ENCODE data around the gene SDK1. TPM values are rescaled to one million over a fixed set of nuclear protein-coding genes. Genes with fewer than 3 reads are reported as not detected.

Gene SDK1
- total RNA-seq, 4 donors from 2014 or later, result under 0.01 to 16.2 (median 7.2) TPM

DNA sequence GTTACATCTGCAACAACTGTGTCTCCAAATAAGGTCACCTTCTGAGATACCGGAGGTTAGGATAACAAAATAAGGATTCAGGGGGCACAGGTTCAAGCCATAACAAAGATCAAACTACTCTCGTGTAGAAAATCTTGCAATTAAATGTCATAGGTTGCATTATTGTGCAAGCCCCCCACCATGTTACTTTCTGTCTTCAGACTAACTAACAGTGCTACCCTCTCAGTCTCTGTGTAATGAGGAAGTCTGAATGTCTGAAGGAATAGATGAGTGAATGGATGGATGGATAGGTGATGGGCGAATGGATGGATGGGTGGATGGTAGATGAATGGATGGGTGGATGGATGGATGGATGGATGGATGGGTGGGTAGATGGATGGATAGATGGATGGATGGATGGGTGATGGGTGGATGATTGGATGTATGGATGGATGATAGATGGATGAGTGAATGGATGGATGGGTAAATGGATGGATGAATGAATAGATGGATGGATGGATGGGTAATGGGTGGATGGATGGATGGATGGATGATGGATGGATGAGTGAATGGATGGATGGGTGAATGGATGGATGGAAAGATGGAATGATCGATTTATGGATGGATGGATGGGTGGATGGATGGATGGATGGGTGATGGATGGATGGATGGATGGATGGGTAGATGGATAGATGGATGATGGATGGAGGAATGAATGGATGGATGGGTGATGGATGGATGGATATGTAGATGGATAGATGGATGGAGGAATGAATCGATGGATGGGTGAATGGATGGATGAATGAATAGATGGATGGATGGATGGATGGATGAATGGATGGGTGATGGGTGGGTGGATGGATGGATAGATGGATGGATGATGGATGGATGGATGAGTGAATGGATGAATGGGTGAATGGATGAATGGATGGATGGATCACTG, 823.8 kb downstream of the SDK1 start:
- H3K9me3 ChIP-seq, result no peaks in the 10 kb centered on the region
- no peaks in the 10 kb centered on the region for H3K36me3 ChIP-seq
- no peak overlapping the region for H3K27ac ChIP-seq
- no peak for TF ChIP-seq POLR2A (IDR thresholded peaks at IDR 0.05)
- no peaks in the 10 kb centered on the region for H3K27me3 ChIP-seq
- no peak overlapping the region for H3K4me3 ChIP-seq
- no peaks in the 10 kb centered on the region for H3K4me1 ChIP-seq
- DNase-seq, result no peak
- intact Hi-C loops (cut with DNase I; ENCODE audit: low total_unique reads), result no loop called here

DNA sequence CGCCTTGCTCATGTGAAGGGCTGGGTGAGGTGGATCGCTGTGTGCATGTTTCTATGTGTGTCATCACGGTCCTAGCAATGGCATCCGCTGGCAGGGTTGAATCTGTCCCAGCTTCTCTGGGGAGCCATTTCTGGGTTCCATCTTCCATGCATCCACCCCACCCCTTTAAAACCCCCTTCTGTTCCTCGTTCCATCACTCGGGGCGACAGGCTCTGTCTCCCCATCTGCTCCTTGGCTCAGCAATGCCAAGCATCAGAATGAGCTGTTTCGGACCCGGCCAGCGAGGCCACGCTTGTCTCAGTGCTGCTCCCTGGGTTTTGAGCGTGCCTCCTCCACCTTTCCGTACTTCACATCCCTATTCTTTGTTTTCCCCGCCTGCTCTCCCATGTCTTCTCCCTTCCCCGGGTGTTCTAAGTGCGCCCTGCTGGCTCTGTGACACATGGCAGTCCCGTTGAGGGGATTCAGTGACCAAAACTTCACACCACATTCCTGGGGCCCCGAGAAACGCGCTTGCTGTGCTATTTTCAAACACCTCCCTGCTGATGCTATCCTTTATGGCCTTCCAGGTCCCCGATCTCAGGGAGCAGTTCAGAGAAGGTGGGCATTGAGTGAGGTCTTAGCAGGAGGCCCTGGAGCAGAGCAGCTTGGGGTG, 827.0 kb downstream of the SDK1 start:
- H3K36me3 ChIP-seq, result no peaks in the 10 kb centered on the region
- no peak for DNase-seq
- no peaks in the 10 kb centered on the region for H3K9me3 ChIP-seq
- H3K27me3 ChIP-seq, result no peaks in the 10 kb centered on the region
- no peak overlapping the region for H3K27ac ChIP-seq
- intact Hi-C loops (cut with DNase I; ENCODE audit: low total_unique reads), result no loop called here
- H3K4me3 ChIP-seq, result no peak overlapping the region
- TF ChIP-seq POLR2A (IDR thresholded peaks at IDR 0.05), result no peak
- TF ChIP-seq, protein P1, sequence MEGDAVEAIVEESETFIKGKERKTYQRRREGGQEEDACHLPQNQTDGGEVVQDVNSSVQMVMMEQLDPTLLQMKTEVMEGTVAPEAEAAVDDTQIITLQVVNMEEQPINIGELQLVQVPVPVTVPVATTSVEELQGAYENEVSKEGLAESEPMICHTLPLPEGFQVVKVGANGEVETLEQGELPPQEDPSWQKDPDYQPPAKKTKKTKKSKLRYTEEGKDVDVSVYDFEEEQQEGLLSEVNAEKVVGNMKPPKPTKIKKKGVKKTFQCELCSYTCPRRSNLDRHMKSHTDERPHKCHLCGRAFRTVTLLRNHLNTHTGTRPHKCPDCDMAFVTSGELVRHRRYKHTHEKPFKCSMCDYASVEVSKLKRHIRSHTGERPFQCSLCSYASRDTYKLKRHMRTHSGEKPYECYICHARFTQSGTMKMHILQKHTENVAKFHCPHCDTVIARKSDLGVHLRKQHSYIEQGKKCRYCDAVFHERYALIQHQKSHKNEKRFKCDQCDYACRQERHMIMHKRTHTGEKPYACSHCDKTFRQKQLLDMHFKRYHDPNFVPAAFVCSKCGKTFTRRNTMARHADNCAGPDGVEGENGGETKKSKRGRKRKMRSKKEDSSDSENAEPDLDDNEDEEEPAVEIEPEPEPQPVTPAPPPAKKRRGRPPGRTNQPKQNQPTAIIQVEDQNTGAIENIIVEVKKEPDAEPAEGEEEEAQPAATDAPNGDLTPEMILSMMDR (IDR thresholded peaks at IDR 0.05), result no peak
- H3K4me1 ChIP-seq, result no peaks in the 10 kb centered on the region

DNA sequence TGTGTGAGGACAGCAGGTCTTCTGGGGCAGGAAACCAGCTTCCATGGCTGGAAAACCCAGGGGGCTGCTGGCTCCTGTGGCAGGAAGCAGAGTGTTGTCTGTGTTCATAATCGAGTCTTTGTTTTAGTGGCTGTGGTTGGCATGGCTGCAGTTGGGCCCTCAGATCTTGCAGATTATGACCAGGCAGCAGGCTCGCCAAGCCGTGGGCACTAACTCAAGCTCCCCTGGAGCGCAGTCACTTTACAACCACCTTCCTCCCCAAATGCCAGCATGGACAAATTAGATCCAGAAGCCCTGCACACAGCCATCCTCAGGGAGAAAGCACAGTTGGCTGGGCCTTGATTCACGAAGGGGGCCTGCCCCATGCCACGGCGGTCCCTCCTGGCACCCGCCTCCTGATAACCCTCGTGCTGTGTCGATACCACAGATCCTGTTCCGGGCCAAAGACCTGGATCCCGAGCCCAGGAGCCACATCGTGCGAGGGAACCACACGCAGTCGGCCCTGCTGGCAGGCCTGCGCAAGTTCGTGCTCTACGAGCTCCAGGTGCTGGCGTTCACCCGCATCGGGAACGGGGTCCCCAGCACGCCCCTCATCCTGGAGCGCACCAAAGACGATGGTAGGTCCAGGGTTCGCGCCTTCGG, 828.5 kb downstream of the SDK1 start:
- Histone ChIP-seq H3K4me1 (no peaks in the 10 kb centered on the region), H3K27ac (no peak overlapping the region), H3K36me3 (no peaks in the 10 kb centered on the region), H3K27me3 (no peaks in the 10 kb centered on the region), H3K9me3 (no peaks in the 10 kb centered on the region), H3K4me3 (no peak overlapping the region)
- TF ChIP-seq, protein P1 (IDR thresholded peaks at IDR 0.05), result no peak
- no peak for TF ChIP-seq POLR2A (IDR thresholded peaks at IDR 0.05)
- DNase-seq, result no peak
- intact Hi-C loops (cut with DNase I; ENCODE audit: low total_unique reads), result no loop called here

DNA sequence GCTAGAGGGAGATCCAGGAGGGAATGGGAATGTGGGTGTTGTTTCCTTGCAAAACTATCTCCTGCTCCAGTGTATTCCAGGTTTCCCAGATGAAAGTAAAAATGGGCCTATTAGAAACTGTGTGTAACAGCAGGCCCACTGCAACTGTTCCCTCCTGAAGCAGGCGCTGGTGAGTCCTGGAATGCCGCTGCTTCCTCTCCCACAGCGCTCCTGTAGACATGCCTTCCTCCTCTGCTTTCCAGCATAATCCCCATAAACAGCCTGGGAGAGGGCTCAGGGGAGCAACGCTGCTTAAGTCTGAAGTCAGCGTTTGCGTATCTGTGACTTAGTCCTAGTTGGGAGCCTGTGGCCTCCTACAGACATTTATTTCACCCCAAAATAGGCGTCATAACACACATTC, 830.0 kb downstream of the SDK1 start:
- Histone ChIP-seq H3K4me1 (no peaks in the 10 kb centered on the region), H3K9me3 (no peaks in the 10 kb centered on the region), H3K27me3 (no peaks in the 10 kb centered on the region), H3K36me3 (no peaks in the 10 kb centered on the region), H3K4me3 (no peak overlapping the region), H3K27ac (no peak overlapping the region)
- DNase-seq, result no peak
- no peak for TF ChIP-seq POLR2A (IDR thresholded peaks at IDR 0.05)
- TF ChIP-seq, protein P1 (IDR thresholded peaks at IDR 0.05), result no peak
- intact Hi-C loops (cut with DNase I; ENCODE audit: low total_unique reads), result no loop called here

DNA sequence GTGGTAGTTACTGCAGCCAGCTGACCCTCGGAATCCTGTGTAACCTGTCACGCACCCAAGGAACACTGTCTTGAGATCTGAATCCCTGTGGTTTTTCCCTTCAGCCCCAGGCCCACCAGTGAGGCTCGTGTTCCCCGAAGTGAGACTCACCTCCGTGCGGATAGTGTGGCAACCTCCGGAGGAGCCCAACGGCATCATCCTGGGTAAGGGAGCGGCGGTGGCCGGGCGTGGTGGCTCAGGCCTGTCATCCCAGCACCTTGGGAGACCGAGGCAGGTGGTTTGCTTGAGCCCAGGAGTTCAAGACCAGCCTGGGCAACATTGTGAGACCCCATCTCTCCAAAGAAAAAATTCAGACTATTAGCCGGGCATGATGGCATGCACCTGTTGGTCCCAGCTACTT, 831.2 kb downstream of the SDK1 start:
- Histone ChIP-seq H3K9me3 (no peaks in the 10 kb centered on the region), H3K27me3 (no peaks in the 10 kb centered on the region), H3K4me3 (no peak overlapping the region), H3K27ac (no peak overlapping the region), H3K36me3 (no peaks in the 10 kb centered on the region), H3K4me1 (no peaks in the 10 kb centered on the region)
- TF ChIP-seq POLR2A (IDR thresholded peaks at IDR 0.05), result no peak
- TF ChIP-seq, protein P1 (IDR thresholded peaks at IDR 0.05), result no peak
- intact Hi-C loops (cut with DNase I; ENCODE audit: low total_unique reads), result no loop called here
- DNase-seq, result no peak

Data from uterus (tissue), 4 donors.